Ishikawa (cell line): Measurements from ENCODE around the gene ACTR1A.

Source experiments
- CEBPB ChIP-seq: IDR thresholded peaks from 2 replicates; pipeline ENCODE4 v1.6.1; 2012
- CREB1 ChIP-seq: IDR thresholded peaks from 2 replicates; pipeline ENCODE4 v1.6.1; 2012; ENCODE audit warnings: low read depth
- EGR1 ChIP-seq: IDR thresholded peaks from 2 replicates; pipeline ENCODE4 v1.6.1; 2012
- EP300 ChIP-seq: IDR thresholded peaks from 2 replicates; pipeline ENCODE4 v1.6.1; 2012; ENCODE audit warnings: borderline replicate concordance
- FOXM1 ChIP-seq: IDR thresholded peaks from 2 replicates; pipeline ENCODE4 v1.6.1; 2012; ENCODE audit warnings: low read depth, borderline replicate concordance
- MAX ChIP-seq: IDR thresholded peaks from 2 replicates; pipeline ENCODE4 v1.6.1; 2012
- NFIC ChIP-seq: IDR thresholded peaks from 2 replicates; pipeline ENCODE4 v1.6.1; 2012
- RAD21 ChIP-seq: IDR thresholded peaks from 2 replicates; pipeline ENCODE4 v1.6.1; 2012; ENCODE audit warnings: low read depth
- REST ChIP-seq: IDR thresholded peaks from 2 replicates; pipeline ENCODE4 v1.6.1; 2012; ENCODE audit warnings: low read depth, mild to moderate bottlenecking
- TAF1 ChIP-seq: IDR thresholded peaks from 2 replicates; pipeline ENCODE4 v1.6.1; 2012; ENCODE audit warnings: low read depth, mild to moderate bottlenecking
- TCF12 ChIP-seq: IDR thresholded peaks from 2 replicates; pipeline ENCODE4 v1.6.1; 2012; ENCODE audit warnings: low read depth
- USF1 ChIP-seq: IDR thresholded peaks from 2 replicates; pipeline ENCODE4 v1.6.1; 2012
- YY1 ChIP-seq: IDR thresholded peaks from 2 replicates; pipeline ENCODE4 v1.6.1; 2012; ENCODE audit warnings: low read depth
- ZBTB7A ChIP-seq: IDR thresholded peaks from 2 replicates; pipeline ENCODE4 v1.6.1; 2012; ENCODE audit warnings: low read depth

- TF ChIP-seq REST (no peak), MAX (no peak), TCF12 (no peak), CREB1 (no peak), TAF1 (no peak), CEBPB (no peak), EP300 (no peak), NFIC (no peak), RAD21 (no peak), ZBTB7A (no peak), USF1 (no peak), YY1 (no peak), FOXM1 (no peak), EGR1 (no peak)
Observed at GRCh38 chr10:102435133-102435497, 67.4 kb downstream of the ACTR1A start.
